ENCODE results near the gene RPL4.

The RPL4 gene

GRCh38 chr15:66454143-66454542, 50.5 kb downstream of the RPL4 start:
- no peak for DNase-seq

GRCh38 chr15:66452971-66453580, 51.6 kb downstream of the RPL4 start:
- no peak for DNase-seq

- DNase-seq: no peak
These were observed 52.2 kb downstream of the RPL4 start for GRCh38 chr15:66452420-66452819.

Data from NCI-H1092 (cell line).